ENCODE data around the gene PROM1.

Gene PROM1

DNA sequence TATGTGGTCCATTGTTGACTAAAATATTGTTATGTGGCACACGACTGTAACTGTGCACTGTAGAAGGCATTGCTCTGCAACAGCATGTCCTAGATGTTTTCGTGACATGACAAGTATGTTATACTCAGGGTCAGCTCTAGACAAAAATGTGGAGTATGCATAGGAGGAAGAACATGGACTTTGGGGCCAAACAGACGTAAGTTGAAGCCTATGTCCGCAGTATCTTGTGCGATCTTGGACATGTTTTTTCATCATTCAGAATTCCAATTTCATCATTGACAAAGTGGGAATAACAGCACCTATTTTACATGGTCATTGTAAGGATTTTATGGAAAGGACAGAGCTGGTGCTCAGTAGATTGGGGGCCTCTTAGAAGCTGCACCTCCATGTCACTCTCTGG, 27.7 kb upstream of the PROM1 start:
- Histone ChIP-seq H3K27me3 (ENCODE audit: insufficient read depth, low read length, poor library complexity) (peaks cover 18% of the 10 kb centered on the region), H3K4me2 (ENCODE audit: insufficient read depth, low read length) (no peak overlapping the region), H3K4me1 (ENCODE audit: insufficient read depth, low read length) (no peaks in the 10 kb centered on the region), H3K4me3 (ENCODE audit: low read depth in 1 of 2, low read length in 2 of 2) (no peak overlapping the region), H3K79me2 (ENCODE audit: insufficient read depth, low read length) (no peaks in the 10 kb centered on the region), H4K20me1 (ENCODE audit: insufficient read depth, low read length) (no peaks in the 10 kb centered on the region), H3K36me3 (ENCODE audit: insufficient read depth, low read length) (no peaks in the 10 kb centered on the region), H3K9ac (ENCODE audit: low read depth, low read length) (no peak overlapping the region), H3K9me3 (ENCODE audit: insufficient read depth, low read length, severe bottlenecking) (no peaks in the 10 kb centered on the region), H2AFZ (ENCODE audit: low read depth, low read length) (no peak overlapping the region), H3K27ac (ENCODE audit: low read length) (no peak overlapping the region)
- TF ChIP-seq EZH2 (IDR thresholded peaks at IDR 0.05; ENCODE audit: borderline replicate concordance, low read depth, low read length, severe bottlenecking) (no peak), CTCF (IDR thresholded peaks at IDR 0.05; ENCODE audit: borderline replicate concordance, extremely low read depth, low read length, poor library complexity, severe bottlenecking) (no peak)
- DNase-seq (no peak), ATAC-seq (ENCODE audit: insufficient read depth, low read depth) (no peak)

DNA sequence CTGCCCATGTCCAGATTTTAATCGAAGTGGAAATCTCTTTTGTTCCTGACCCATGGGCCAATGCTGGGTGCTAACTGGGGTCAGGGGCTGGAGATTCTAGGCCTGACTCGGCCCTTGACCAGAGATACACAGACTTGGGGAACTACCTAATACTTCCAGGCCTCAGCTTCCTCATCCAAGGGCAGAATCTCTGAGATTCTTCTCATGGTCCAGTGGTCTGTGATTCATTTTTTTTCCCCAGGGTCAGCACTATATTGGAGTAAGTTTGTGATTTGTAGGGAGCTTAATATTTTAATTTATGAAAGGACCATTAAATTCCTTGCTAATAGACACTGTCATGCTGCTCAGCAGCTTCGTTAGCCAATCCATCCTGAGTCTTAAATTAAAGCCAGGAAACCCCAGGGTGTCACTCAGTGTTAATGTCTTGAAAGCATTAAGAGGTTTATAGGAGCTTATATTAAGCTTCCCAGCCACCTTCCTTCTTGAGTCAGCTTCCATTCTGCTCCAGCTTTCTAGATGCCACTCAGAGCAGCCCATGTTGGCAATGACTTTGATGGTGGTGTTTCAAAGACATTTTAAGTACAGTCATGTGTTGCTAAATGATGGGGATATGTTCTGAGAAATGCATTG, 27.0 kb upstream of the PROM1 start:
- Histone ChIP-seq H3K36me3 (ENCODE audit: insufficient read depth, low read length) (no peaks in the 10 kb centered on the region), H3K4me2 (ENCODE audit: insufficient read depth, low read length) (no peak overlapping the region), H3K4me3 (ENCODE audit: low read depth in 1 of 2, low read length in 2 of 2) (no peak overlapping the region), H3K79me2 (ENCODE audit: insufficient read depth, low read length) (no peaks in the 10 kb centered on the region), H2AFZ (ENCODE audit: low read depth, low read length) (no peak overlapping the region), H3K4me1 (ENCODE audit: insufficient read depth, low read length) (no peaks in the 10 kb centered on the region), H3K9ac (ENCODE audit: low read depth, low read length) (no peak overlapping the region), H3K9me3 (ENCODE audit: insufficient read depth, low read length, severe bottlenecking) (no peaks in the 10 kb centered on the region), H3K27ac (ENCODE audit: low read length) (no peak overlapping the region), H4K20me1 (ENCODE audit: insufficient read depth, low read length) (no peaks in the 10 kb centered on the region; the same call in 1 of the 2 replicates), H3K27me3 (ENCODE audit: insufficient read depth, low read length, poor library complexity) (peaks cover 18% of the 10 kb centered on the region)
- DNase-seq (no peak), ATAC-seq (ENCODE audit: insufficient read depth, low read depth) (no peak)
- no peak for TF ChIP-seq EZH2 (IDR thresholded peaks at IDR 0.05; ENCODE audit: borderline replicate concordance, low read depth, low read length, severe bottlenecking)
- no peak for TF ChIP-seq CTCF (IDR thresholded peaks at IDR 0.05; ENCODE audit: borderline replicate concordance, extremely low read depth, low read length, poor library complexity, severe bottlenecking)

DNA sequence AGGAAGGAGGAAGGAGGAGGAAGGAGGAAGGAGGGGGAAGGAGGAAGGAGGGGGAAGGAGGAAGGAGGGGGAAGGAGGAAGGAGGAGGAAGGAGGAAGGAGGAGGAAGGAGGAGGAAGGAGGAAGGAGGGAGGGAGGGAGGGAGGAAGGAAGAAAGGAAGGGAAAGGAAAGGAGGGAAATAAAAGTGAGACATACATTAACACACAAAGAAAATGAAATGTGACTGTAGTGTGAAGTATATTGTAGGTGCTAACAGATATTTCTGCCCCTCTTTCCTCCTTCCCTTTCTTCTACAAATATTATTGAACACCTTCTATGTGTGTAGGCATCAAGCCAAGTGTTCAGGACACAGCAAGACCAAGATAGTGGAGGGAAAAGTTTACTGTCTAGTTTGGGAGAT, 26.4 kb upstream of the PROM1 start:
- DNase-seq (no peak), ATAC-seq (ENCODE audit: insufficient read depth, low read depth) (no peak)
- Histone ChIP-seq H3K4me1 (ENCODE audit: insufficient read depth, low read length) (no peaks in the 10 kb centered on the region), H2AFZ (ENCODE audit: low read depth, low read length) (no peak overlapping the region), H3K27ac (ENCODE audit: low read length) (no peak overlapping the region), H3K36me3 (ENCODE audit: insufficient read depth, low read length) (no peaks in the 10 kb centered on the region), H4K20me1 (ENCODE audit: insufficient read depth, low read length) (no peaks in the 10 kb centered on the region; the same call in 1 of the 2 replicates), H3K9me3 (ENCODE audit: insufficient read depth, low read length, severe bottlenecking) (no peaks in the 10 kb centered on the region), H3K4me3 (ENCODE audit: low read depth in 1 of 2, low read length in 2 of 2) (no peak overlapping the region), H3K79me2 (ENCODE audit: insufficient read depth, low read length) (no peaks in the 10 kb centered on the region), H3K4me2 (ENCODE audit: insufficient read depth, low read length) (no peak overlapping the region), H3K9ac (ENCODE audit: low read depth, low read length) (no peak overlapping the region), H3K27me3 (ENCODE audit: insufficient read depth, low read length, poor library complexity) (peaks cover 18% of the 10 kb centered on the region)
- no peak for TF ChIP-seq EZH2 (IDR thresholded peaks at IDR 0.05; ENCODE audit: borderline replicate concordance, low read depth, low read length, severe bottlenecking)
- no peak for TF ChIP-seq CTCF (IDR thresholded peaks at IDR 0.05; ENCODE audit: borderline replicate concordance, extremely low read depth, low read length, poor library complexity, severe bottlenecking)

Data from DND-41 (cell line).